Omental fat pad (tissue), 4 donors: ENCODE measurements around the gene ARHGAP26. TPM values are rescaled to one million over a fixed set of nuclear protein-coding genes. Genes with fewer than 3 reads are reported as not detected.

Experiments used
- ATAC-seq: fragments of 150-250 bp; one replicate; pipeline ENCODE4 v1.9.1; 2016; ENCODE audit warnings: mild to moderate bottlenecking, moderate library complexity; ENCODE audit not compliant: low FRiP score
- DNase-seq: peaks from one replicate; pipeline ENCODE4 v3.0.0-alpha.2; 2019; ENCODE audit warnings: low spot score
- CTCF ChIP-seq, 3 donors: fragments of 450-650 bp; IDR thresholded peaks; one replicate each; pipeline ENCODE4 v1.5.1; 2016 to 2017; ENCODE audit warnings: antibody characterized with exemption in 3 of 3, mild to moderate bottlenecking in 3 of 3, moderate library complexity in 2 of 3
- total RNA-seq, 4 donors: library from RNA; depleted of rRNA; stranded (reverse); fragments of >200 nt; gene quantifications; one replicate each; pipeline ENCODE4 v1.1.0, GENCODE V29; 2016

ARHGAP26 gene
- total RNA-seq, 4 donors from 2014 or later = 40.4 to 134 (median 63.6) TPM

GRCh38 chr5:143146161-143146560 lies 376.0 kb downstream of the ARHGAP26 start:
- no peak for TF ChIP-seq CTCF (IDR thresholded peaks at IDR 0.05)
- DNase-seq = no peak
- no peak for ATAC-seq

GRCh38 chr5:143147383-143147782 lies 377.2 kb downstream of the ARHGAP26 start:
- DNase-seq (no peak), ATAC-seq (no peak)
- no peak for TF ChIP-seq CTCF (IDR thresholded peaks at IDR 0.05)

- no peak for DNase-seq
- peak; percentile 49 for ATAC-seq
- no peak for TF ChIP-seq CTCF (IDR thresholded peaks at IDR 0.05)
These were observed 377.7 kb downstream of the ARHGAP26 start for GRCh38 chr5:143147902-143148301.

GRCh38 chr5:143148771-143149170 lies 378.6 kb downstream of the ARHGAP26 start:
- TF ChIP-seq CTCF (IDR thresholded peaks at IDR 0.05) = no peak

GRCh38 chr5:143149759-143150158 lies 379.6 kb downstream of the ARHGAP26 start:
- no peak for TF ChIP-seq CTCF (IDR thresholded peaks at IDR 0.05)
- ATAC-seq = no peak
- DNase-seq = no peak

More at GRCh38 chr5:143148771-143149170, 378.6 kb downstream of the ARHGAP26 start:
- no peak for DNase-seq
- ATAC-seq = peak; percentile 85

- ATAC-seq = no peak
- DNase-seq = no peak
- TF ChIP-seq CTCF (IDR thresholded peaks at IDR 0.05) = no peak
These were observed 381.0 kb downstream of the ARHGAP26 start for GRCh38 chr5:143151056-143151700.

GRCh38 chr5:143152445-143152844 lies 382.3 kb downstream of the ARHGAP26 start:
- TF ChIP-seq CTCF (IDR thresholded peaks at IDR 0.05) = no peak
- ATAC-seq (no peak), DNase-seq (no peak)
